Mesothelial cell of epicardium (in vitro differentiated cells): ENCODE results near the gene CPLX3. TPM values are rescaled to one million over a fixed set of nuclear protein-coding genes. Genes with fewer than 3 reads are reported as not detected.

Experiments used
- DNase-seq, 2 experiments: peaks; one replicate each; pipeline ENCODE4 v3.0.0; 2021; ENCODE audit warnings: low spot score in 2 of 2; ENCODE audit not compliant: unreplicated experiment in 2 of 2
- H3K27ac Mint-ChIP-seq: 2 replicates; pipeline ENCODE4 v1.8.0; 2021; ENCODE audit warnings: mixed read lengths
- H3K27me3 Mint-ChIP-seq: 2 replicates; pipeline ENCODE4 v1.8.0; 2021; ENCODE audit warnings: low read depth, mixed read lengths
- H3K36me3 Mint-ChIP-seq: 2 replicates; pipeline ENCODE4 v1.8.0; 2021; ENCODE audit warnings: mixed read lengths
- H3K4me1 Mint-ChIP-seq: 2 replicates; pipeline ENCODE4 v1.8.0; 2021; ENCODE audit warnings: mixed read lengths
- H3K4me3 Mint-ChIP-seq: 2 replicates; pipeline ENCODE4 v1.8.0; 2021; ENCODE audit warnings: mild to moderate bottlenecking, moderate library complexity, mixed read lengths
- H3K9me3 Mint-ChIP-seq: 2 replicates; pipeline ENCODE4 v1.8.0; 2021; ENCODE audit warnings: mixed read lengths
- total RNA-seq: library from RNA; stranded (reverse); gene quantifications from 3 replicates; pipeline ENCODE4 v1.2.1, GENCODE V29; 2021
- TF ChIP-seq, protein P1 (sequence below): fragments of 200-600 bp; sonication (generic); IDR thresholded peaks from one replicate; pipeline ENCODE4 v1.5.0; 2021; ENCODE audit warnings: antibody characterized with exemption; ENCODE audit not compliant: unreplicated experiment

CPLX3 gene
- total RNA-seq, 1 donor from 2014 or later: not detected

DNA sequence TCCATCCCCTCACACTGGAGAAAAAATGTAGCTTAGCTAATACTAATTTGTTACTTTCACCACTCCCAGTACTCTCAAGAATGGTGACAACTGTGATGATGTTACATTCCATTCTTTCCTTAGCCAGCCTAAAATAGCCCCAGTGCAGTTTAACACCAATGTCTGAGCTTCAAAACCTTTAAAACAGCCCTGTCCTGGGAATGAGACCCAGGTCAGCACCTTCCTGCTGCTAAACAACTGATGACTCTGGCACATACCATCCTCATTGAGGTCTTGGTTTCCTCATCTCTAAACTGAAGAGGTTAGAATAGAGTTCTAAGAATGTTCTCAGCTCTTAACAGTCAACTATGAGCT, 42.9 kb downstream of the CPLX3 start:
- TF ChIP-seq, protein P1, sequence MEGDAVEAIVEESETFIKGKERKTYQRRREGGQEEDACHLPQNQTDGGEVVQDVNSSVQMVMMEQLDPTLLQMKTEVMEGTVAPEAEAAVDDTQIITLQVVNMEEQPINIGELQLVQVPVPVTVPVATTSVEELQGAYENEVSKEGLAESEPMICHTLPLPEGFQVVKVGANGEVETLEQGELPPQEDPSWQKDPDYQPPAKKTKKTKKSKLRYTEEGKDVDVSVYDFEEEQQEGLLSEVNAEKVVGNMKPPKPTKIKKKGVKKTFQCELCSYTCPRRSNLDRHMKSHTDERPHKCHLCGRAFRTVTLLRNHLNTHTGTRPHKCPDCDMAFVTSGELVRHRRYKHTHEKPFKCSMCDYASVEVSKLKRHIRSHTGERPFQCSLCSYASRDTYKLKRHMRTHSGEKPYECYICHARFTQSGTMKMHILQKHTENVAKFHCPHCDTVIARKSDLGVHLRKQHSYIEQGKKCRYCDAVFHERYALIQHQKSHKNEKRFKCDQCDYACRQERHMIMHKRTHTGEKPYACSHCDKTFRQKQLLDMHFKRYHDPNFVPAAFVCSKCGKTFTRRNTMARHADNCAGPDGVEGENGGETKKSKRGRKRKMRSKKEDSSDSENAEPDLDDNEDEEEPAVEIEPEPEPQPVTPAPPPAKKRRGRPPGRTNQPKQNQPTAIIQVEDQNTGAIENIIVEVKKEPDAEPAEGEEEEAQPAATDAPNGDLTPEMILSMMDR: no peak
- no peak overlapping the region for H3K4me3 Mint-ChIP-seq
- no peaks in the 10 kb centered on the region for H3K27me3 Mint-ChIP-seq
- H3K27ac Mint-ChIP-seq: no peak overlapping the region
- H3K9me3 Mint-ChIP-seq: peaks cover 4% of the 10 kb centered on the region
- no peak for DNase-seq
- H3K36me3 Mint-ChIP-seq: peaks cover 18% of the 10 kb centered on the region
- peaks cover 40% of the 10 kb centered on the region for H3K4me1 Mint-ChIP-seq

DNA sequence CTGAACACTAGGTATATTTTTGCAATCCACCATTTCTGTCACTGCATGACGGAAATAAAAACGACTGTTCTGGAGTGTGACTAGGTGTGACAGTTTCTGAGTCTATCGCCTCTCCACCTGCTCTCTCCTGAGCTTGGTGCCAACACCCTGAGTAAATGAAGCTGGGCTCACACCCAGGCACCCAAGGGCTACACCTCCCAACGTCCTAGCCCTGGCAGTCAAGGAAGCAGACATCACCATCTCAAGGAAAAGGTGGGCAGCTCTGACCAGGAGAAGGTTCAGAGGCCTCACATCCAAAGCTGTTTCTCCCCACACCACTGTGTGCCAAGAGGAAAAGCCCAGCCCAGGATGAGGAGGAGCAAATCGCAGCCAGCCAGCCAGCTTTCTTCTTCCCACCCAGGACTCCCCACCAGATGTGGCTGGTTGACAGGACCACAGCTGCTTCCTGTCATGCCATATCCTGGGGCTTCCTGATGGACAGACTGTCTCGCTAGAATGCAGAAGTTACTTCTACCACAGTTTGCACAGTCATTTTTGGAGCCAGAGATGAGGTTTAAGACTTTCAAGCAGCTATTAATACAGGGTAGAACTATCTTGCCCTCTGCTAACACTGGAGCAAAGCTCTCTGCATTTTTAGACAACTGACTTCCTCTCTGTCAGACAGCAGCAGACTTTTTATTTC, 43.4 kb downstream of the CPLX3 start:
- Mint-ChIP-seq H3K4me3 (peak overlapping the region; percentile 55), H3K4me1 (peaks cover 40% of the 10 kb centered on the region), H3K27me3 (no peaks in the 10 kb centered on the region), H3K36me3 (peaks cover 16% of the 10 kb centered on the region), H3K9me3 (peaks cover 4% of the 10 kb centered on the region), H3K27ac (peak overlapping the region; percentile 66)
- TF ChIP-seq, protein P1: no peak
- no peak for DNase-seq

DNA sequence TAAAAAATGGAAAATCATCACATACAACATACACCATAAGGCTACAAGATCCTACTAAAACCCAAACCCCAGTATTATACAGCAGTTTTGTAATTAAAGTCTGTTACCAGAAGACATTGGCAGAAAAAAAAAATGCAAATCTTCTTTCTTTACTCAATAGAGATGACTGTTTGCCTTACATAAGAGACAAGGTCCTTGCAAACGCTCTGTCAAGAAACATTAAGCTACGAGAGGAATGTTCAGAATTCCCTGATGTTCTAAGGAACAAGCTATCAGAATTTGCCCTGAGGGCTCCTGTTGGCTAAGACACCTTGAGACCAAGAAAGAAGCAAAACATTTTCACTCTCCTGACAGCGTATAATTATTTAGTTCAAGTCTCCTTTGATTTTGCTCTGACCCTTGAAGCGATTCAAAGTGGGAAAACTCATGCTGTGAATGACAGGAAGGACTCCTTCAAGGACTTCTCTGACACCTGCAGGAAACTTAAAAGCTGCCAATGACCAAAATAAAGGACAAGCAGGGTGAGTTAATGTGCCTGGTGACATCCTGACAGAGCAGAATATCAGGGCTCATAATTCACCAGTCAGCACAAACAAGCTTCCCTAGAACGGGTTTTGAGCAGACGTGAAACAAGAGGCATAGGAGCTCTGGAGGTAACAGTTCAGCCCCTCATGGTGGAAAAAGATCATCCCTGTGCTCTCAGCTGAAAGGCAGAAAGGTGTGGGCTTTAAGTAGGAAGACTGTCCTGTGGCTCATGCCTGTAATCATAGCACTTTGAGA, 44.2 kb downstream of the CPLX3 start:
- Mint-ChIP-seq H3K9me3 (peaks cover 8% of the 10 kb centered on the region), H3K36me3 (peaks cover 14% of the 10 kb centered on the region), H3K27ac (peak overlapping the region; percentile 66), H3K4me1 (peaks cover 38% of the 10 kb centered on the region), H3K27me3 (no peaks in the 10 kb centered on the region), H3K4me3 (peak overlapping the region; percentile 55)
- TF ChIP-seq, protein P1: no peak
- DNase-seq: no peak

DNA sequence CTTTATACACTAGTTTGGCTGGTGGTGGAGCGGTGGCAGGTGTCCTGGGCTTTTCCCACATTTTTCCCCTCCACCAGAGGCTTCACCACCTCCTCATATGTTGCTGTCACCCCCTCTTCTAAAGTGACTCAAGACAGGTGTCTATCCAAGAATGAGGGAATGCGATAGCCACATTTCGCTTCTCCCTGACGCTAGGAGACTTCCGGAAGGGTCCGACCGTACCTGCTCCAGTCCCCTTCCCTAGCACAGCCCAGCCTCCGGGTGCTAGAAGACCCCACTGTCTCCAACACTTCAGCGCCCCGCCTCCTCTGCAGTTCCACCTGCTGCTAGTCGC, 46.2 kb downstream of the CPLX3 start:
- Mint-ChIP-seq H3K4me3 (peak overlapping the region; percentile 88), H3K4me1 (peaks cover 30% of the 10 kb centered on the region), H3K27ac (peak overlapping the region; percentile 98)

DNA sequence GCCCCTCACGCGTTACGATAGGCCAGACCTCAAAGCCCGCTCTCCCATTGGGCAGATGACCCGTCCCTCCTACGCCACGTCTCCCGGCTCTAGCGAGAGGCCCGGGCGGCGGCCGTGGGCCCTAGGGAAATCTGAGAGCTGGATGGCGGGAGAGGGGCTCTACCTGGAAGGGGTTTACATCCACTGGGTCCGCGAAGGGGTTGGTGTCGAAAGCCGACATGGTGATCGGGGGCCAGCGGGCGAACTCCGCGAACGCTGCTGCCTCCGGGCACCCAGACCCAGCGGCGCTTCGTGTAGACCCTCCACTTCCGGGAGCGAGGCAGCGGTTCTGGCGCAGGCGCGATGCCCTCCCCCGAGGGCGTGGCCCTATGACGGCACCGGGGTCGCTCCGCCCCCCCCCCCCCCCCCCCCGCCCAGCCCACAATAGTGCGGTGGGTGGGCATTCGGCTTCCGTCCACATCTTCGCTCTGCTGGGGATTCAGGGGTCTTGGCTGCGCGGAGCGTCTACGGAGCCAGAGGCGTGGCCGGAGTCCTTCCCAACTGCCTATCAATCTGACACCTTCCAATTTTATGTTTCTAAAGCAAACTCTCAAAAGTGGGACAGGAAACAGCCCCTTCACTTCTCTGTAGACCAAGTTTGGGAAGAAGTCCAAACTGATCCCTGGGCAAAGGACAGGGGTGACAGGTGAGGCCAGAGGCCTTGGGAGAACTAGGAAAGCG, 46.8 kb downstream of the CPLX3 start, which contains the start of gene SCAMP2:
TSS of gene SCAMP2 (minus strand) at position 330 of the 720 bp plus-strand sequence. CDS start at position 220, 110 bp downstream.
- TF ChIP-seq, protein P1: no peak
- peak within 1 kb of the TSS; percentile 98 for H3K27ac Mint-ChIP-seq
- peaks cover 2% of the 10 kb centered on the region for H3K36me3 Mint-ChIP-seq
- H3K9me3 Mint-ChIP-seq: peaks cover 4% of the 10 kb centered on the region
- H3K4me3 Mint-ChIP-seq: peak within 1 kb of the TSS; percentile 88
- H3K4me1 Mint-ChIP-seq: peaks cover 30% of the 10 kb centered on the region
- DNase-seq: peak; percentile 90 to 93
- H3K27me3 Mint-ChIP-seq: peaks cover 2% of the 10 kb centered on the region

More for the DNA sequence above, 46.2 kb downstream of the CPLX3 start:
- peaks cover 2% of the 10 kb centered on the region for H3K27me3 Mint-ChIP-seq
- DNase-seq: no peak
- peaks cover 7% of the 10 kb centered on the region for H3K36me3 Mint-ChIP-seq
- H3K9me3 Mint-ChIP-seq: peaks cover 8% of the 10 kb centered on the region
- TF ChIP-seq, protein P1: no peak
